SU-DHL-6 (cell line): ENCODE results near the gene COX19.

ENCODE experiments used
- EZH2phosphoT487 ChIP-seq: fragments of 200-600 bp; sonication (generic), shearing (Covaris generic); conservative IDR thresholded peaks from 2 replicates; pipeline ENCODE4 v1.6.1; 2018; ENCODE audit warnings: mild to moderate bottlenecking, antibody characterized with exemption, low read length, moderate library complexity, mixed read lengths
- TF ChIP-seq, protein P1 (sequence below): fragments of 200-600 bp; sonication (generic); IDR thresholded peaks from one replicate; pipeline ENCODE4 v1.5.1; 2017; ENCODE audit warnings: antibody characterized with exemption, mild to moderate bottlenecking, low read length, moderate library complexity; ENCODE audit not compliant: insufficient read depth, poor library complexity, severe bottlenecking

DNA sequence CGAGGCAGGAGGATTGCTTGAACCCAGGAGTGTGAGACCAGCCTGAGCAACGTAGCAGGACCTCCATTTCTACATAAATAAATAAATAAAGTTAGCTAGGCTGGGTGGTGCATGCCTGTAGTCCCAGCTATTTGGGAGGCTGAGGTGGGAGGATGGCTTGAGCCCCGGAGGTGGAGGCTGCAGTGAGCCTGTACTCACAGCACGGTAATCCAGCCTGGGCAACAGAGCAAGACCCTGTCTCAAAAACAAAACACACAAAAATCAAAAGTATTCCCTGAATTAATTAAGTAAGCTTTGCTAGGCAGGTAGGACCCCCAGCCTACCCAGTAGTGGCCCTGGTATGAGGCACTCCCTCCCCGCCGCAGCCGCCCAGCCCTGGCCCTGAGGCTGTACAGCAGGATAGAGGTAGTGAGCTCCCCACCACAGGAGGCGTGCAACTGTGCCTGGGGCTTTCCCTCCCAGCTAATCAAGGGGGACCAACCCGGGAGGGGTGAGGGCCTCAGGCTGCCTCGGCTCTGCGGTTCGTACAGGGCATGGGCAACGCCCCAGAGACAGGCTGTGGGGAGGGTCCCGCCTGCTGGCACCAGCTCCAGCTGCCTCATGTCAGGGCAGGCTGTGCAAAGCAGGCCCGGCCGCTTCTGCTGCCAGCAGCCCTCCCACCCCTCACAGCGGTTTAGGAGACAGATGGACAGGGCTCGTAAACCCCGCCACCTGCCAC is 6.6 kb upstream of the COX19 start:
- TF ChIP-seq, protein P1, sequence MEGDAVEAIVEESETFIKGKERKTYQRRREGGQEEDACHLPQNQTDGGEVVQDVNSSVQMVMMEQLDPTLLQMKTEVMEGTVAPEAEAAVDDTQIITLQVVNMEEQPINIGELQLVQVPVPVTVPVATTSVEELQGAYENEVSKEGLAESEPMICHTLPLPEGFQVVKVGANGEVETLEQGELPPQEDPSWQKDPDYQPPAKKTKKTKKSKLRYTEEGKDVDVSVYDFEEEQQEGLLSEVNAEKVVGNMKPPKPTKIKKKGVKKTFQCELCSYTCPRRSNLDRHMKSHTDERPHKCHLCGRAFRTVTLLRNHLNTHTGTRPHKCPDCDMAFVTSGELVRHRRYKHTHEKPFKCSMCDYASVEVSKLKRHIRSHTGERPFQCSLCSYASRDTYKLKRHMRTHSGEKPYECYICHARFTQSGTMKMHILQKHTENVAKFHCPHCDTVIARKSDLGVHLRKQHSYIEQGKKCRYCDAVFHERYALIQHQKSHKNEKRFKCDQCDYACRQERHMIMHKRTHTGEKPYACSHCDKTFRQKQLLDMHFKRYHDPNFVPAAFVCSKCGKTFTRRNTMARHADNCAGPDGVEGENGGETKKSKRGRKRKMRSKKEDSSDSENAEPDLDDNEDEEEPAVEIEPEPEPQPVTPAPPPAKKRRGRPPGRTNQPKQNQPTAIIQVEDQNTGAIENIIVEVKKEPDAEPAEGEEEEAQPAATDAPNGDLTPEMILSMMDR = no peak
- no peak for TF ChIP-seq EZH2phosphoT487
